HepG2 (cell line): Measurements from ENCODE around the gene TTC6. TPM values are rescaled to one million over a fixed set of nuclear protein-coding genes. Genes with fewer than 3 reads are reported as not detected.
A peak's percentile ranks its signal among the peaks of the same experiment; 100 is the strongest.

ENCODE experiments used
- ARNT ChIP-seq: fragments of 450-650 bp; IDR thresholded peaks from 2 replicates; pipeline ENCODE4 v1.6.1; 2017
- ATF7-NPFF ChIP-seq: sonication (generic); formaldehyde crosslinking; IDR thresholded peaks from 2 replicates; pipeline ENCODE4 v1.8.1; 2023; ENCODE audit warnings: mild to moderate bottlenecking, low read depth, missing genetic modification reagents, moderate library complexity
- DMTF1 ChIP-seq: sonication (generic); formaldehyde crosslinking; IDR thresholded peaks from 2 replicates; pipeline ENCODE4 v1.4.0; 2020; ENCODE audit warnings: mild to moderate bottlenecking, missing genetic modification reagents
- ERF ChIP-seq: IDR thresholded peaks from 2 replicates; pipeline ENCODE4 v1.6.1; 2018; ENCODE audit warnings: missing biosample characterization, missing genetic modification reagents
- FOXP4 ChIP-seq: sonication (generic); formaldehyde crosslinking; IDR thresholded peaks from 2 replicates; pipeline ENCODE4 v1.4.0; 2020; ENCODE audit warnings: missing genetic modification reagents
- ISX ChIP-seq: sonication (generic); formaldehyde crosslinking; conservative IDR thresholded peaks from 2 replicates; pipeline ENCODE4 v1.5.0; 2020; ENCODE audit warnings: missing genetic modification reagents
- KDM4B ChIP-seq: sonication (generic); formaldehyde crosslinking; IDR thresholded peaks from 2 replicates; pipeline ENCODE4 v1.4.0; 2020; ENCODE audit warnings: missing genetic modification reagents
- MIER2 ChIP-seq: IDR thresholded peaks from 2 replicates; pipeline ENCODE4 v1.6.1; 2016; ENCODE audit warnings: missing biosample characterization, missing genetic modification reagents
- PAXIP1 ChIP-seq: sonication (generic); formaldehyde crosslinking; conservative IDR thresholded peaks from 2 replicates; pipeline ENCODE4 v1.4.0; 2020; ENCODE audit warnings: mild to moderate bottlenecking, missing genetic modification reagents, moderate library complexity
- PITX1 ChIP-seq: sonication (generic); formaldehyde crosslinking; IDR thresholded peaks from 2 replicates; pipeline ENCODE4 v1.5.1; 2020; ENCODE audit warnings: mild to moderate bottlenecking, missing genetic modification reagents
- RFX5 ChIP-seq: IDR thresholded peaks from 2 replicates; pipeline ENCODE4 v1.6.1; 2011; ENCODE audit warnings: low read depth, low read length, improper control_type of control experiment
- TAF1 ChIP-seq: sonication (generic); formaldehyde crosslinking; IDR thresholded peaks from 2 replicates; pipeline ENCODE4 v1.4.0; 2020; ENCODE audit warnings: missing genetic modification reagents
- USF2 ChIP-seq, 2 experiments: sonication (generic) in 1 of 2; formaldehyde crosslinking in 1 of 2; IDR thresholded peaks; 2 replicates each; pipeline versions ENCODE4 v1.5.1 to v1.6.1; 2011 to 2020; ENCODE audit warnings: borderline replicate concordance in 1 of 2, low read depth in 1 of 2, low read length in 1 of 2, mild to moderate bottlenecking in 1 of 2, missing genetic modification reagents in 1 of 2, moderate library complexity in 1 of 2
- ZBTB42 ChIP-seq: sonication (generic); formaldehyde crosslinking; IDR thresholded peaks from 2 replicates; pipeline ENCODE4 v1.5.0; 2020; ENCODE audit warnings: mild to moderate bottlenecking, missing genetic modification reagents
- ZKSCAN5 ChIP-seq: sonication (generic); formaldehyde crosslinking; IDR thresholded peaks from 2 replicates; pipeline ENCODE4 v1.5.1; 2020; ENCODE audit warnings: mild to moderate bottlenecking, missing genetic modification reagents
- ZNF124 ChIP-seq: sonication (generic); formaldehyde crosslinking; IDR thresholded peaks from 2 replicates; pipeline ENCODE4 v1.4.0; 2020; ENCODE audit warnings: missing genetic modification reagents
- ZNF264 ChIP-seq: sonication (generic); formaldehyde crosslinking; IDR thresholded peaks from 2 replicates; pipeline ENCODE4 v1.4.0; 2020; ENCODE audit warnings: missing genetic modification reagents
- ZNF292 ChIP-seq: sonication (generic); formaldehyde crosslinking; IDR thresholded peaks from 2 replicates; pipeline ENCODE4 v1.8.1; 2022; ENCODE audit warnings: mild to moderate bottlenecking, low read depth, missing genetic modification reagents, borderline replicate concordance
- ZNF572 ChIP-seq: sonication (generic); formaldehyde crosslinking; IDR thresholded peaks from 2 replicates; pipeline ENCODE4 v1.5.1; 2020; ENCODE audit warnings: mild to moderate bottlenecking, missing genetic modification reagents
- ZNF674 ChIP-seq: sonication (generic); formaldehyde crosslinking; IDR thresholded peaks from 2 replicates; pipeline ENCODE4 v1.5.0; 2020; ENCODE audit warnings: low read depth, mild to moderate bottlenecking, missing genetic modification reagents
- ZNF7 ChIP-seq: IDR thresholded peaks from 2 replicates; pipeline ENCODE4 v1.6.1; 2016; ENCODE audit warnings: missing biosample characterization, missing genetic modification reagents
- ZNF709 ChIP-seq: sonication (generic); formaldehyde crosslinking; IDR thresholded peaks from 2 replicates; pipeline ENCODE4 v1.5.0; 2020; ENCODE audit warnings: mild to moderate bottlenecking, missing genetic modification reagents
- ZNF816 ChIP-seq: sonication (generic); formaldehyde crosslinking; IDR thresholded peaks from 2 replicates; pipeline ENCODE4 v1.8.0; 2022; ENCODE audit warnings: missing genetic modification reagents, mild to moderate bottlenecking, borderline replicate concordance
- polyA plus RNA-seq, 8 experiments: library from polyadenylated mRNA; depleted of rRNA in 3 of 8; stranded (reverse) in 7 of 8; unstranded in 1 of 8; fragments of >200 nt; fragmentation: Illumina TruSeq in 4 of 8; extraction: Trizol in 4 of 8; gene quantifications; 2 replicates each; pipeline versions ENCODE4 v1.2.1 to v1.2.3, GENCODE V29; 2011 to 2016; ENCODE audit warnings: low read depth in 4 of 8, missing spikeins in 1 of 8, mixed read lengths in 1 of 8; ENCODE audit not compliant: insufficient read depth in 1 of 8
- total RNA-seq, 5 experiments: library from RNA; depleted of rRNA; stranded (reverse); fragments of >200 nt; fragmentation: Illumina TruSeq; extraction: Trizol; gene quantifications; 2 replicates each; pipeline ENCODE4 v1.2.3, GENCODE V29; 2016; ENCODE audit warnings: low read depth in 1 of 5

TTC6 gene
- total and polyA plus RNA-seq, 2 of the 13 experiments (the other 11 are each of a cell fraction or from before 2014, with no cell fraction given): 9.3 to 27.4 TPM

- TF ChIP-seq DMTF1: peak; percentile 71; the same call in 1 of the 2 replicates
- no peak for TF ChIP-seq ISX (CRISPR knock-in tag)
- peak; percentile 12; the same call in 1 of the 2 replicates for TF ChIP-seq PAXIP1 (CRISPR knock-in tag)
- TF ChIP-seq ARNT: no peak
- TF ChIP-seq FOXP4 (CRISPR knock-in tag): no peak
- no peak for TF ChIP-seq KDM4B
- TF ChIP-seq ZKSCAN5: no peak
- no peak for TF ChIP-seq RFX5
- no peak for TF ChIP-seq ERF (CRISPR knock-in tag)
- TF ChIP-seq TAF1: no peak
- TF ChIP-seq ATF7-NPFF (CRISPR knock-in tag): 0 out of 2 replicates have a peak, but pooled peaks have one; percentile 12
- no peak for TF ChIP-seq ZNF816
- no peak; the same call in 1 of the 2 replicates for TF ChIP-seq PITX1 (CRISPR knock-in tag)
- 0 out of 2 replicates have a peak, but pooled peaks have one; percentile 15 for TF ChIP-seq ZBTB42 (CRISPR knock-in tag)
- TF ChIP-seq USF2 (IDR thresholded peaks at IDR 0.05; ENCODE audit: low read depth, low read length): no peak
- TF ChIP-seq USF2 (CRISPR knock-in tag; IDR thresholded peaks at IDR 0.05; ENCODE audit: borderline replicate concordance): 0 out of 2 replicates have a peak, but pooled peaks have one; percentile 22
- TF ChIP-seq ZNF572 (CRISPR knock-in tag): no peak
- TF ChIP-seq ZNF674 (CRISPR knock-in tag): no peak
- TF ChIP-seq ZNF709 (CRISPR knock-in tag): no peak
- no peak for TF ChIP-seq ZNF292
- no peak for TF ChIP-seq MIER2
- TF ChIP-seq ZNF7 (CRISPR knock-in tag): no peak
- no peak for TF ChIP-seq ZNF124 (CRISPR knock-in tag)
- TF ChIP-seq ZNF264 (CRISPR knock-in tag): no peak
Measured at GRCh38 chr14:37588667-37588955, 6.8 kb upstream of the TTC6 start (continued).
